Stomach (tissue), 4 donors: Measurements from ENCODE around the gene KAT2A.

Source experiments
- EP300 ChIP-seq: sonication (generic); formaldehyde crosslinking; IDR thresholded peaks from one replicate; pipeline ENCODE4 v1.6.1; 2017; ENCODE audit warnings: antibody characterized with exemption
- POLR2A ChIP-seq, 4 donors: fragments of 450-650 bp; IDR thresholded peaks; one replicate each; pipeline ENCODE4 v1.6.1; 2016; ENCODE audit warnings: antibody characterized with exemption in 4 of 4, control low read depth in 2 of 4, mild to moderate bottlenecking in 1 of 4, moderate library complexity in 1 of 4
- POLR2AphosphoS5 ChIP-seq, 3 donors: sonication (generic); formaldehyde crosslinking; IDR thresholded peaks; one replicate each; pipeline ENCODE4 v1.6.1; 2016; ENCODE audit warnings: antibody characterized with exemption in 3 of 3
- TF ChIP-seq, protein P1 (sequence below), 7 experiments: fragments of 450-650 bp in 4 of 7; fragments of 200-600 bp in 3 of 7; sonication (generic) in 3 of 7; IDR thresholded peaks; one replicate each; pipeline ENCODE4 v1.5.1; 2016 to 2019; ENCODE audit warnings: antibody characterized with exemption in 7 of 7, control low read depth in 2 of 7, mild to moderate bottlenecking in 1 of 7

DNA sequence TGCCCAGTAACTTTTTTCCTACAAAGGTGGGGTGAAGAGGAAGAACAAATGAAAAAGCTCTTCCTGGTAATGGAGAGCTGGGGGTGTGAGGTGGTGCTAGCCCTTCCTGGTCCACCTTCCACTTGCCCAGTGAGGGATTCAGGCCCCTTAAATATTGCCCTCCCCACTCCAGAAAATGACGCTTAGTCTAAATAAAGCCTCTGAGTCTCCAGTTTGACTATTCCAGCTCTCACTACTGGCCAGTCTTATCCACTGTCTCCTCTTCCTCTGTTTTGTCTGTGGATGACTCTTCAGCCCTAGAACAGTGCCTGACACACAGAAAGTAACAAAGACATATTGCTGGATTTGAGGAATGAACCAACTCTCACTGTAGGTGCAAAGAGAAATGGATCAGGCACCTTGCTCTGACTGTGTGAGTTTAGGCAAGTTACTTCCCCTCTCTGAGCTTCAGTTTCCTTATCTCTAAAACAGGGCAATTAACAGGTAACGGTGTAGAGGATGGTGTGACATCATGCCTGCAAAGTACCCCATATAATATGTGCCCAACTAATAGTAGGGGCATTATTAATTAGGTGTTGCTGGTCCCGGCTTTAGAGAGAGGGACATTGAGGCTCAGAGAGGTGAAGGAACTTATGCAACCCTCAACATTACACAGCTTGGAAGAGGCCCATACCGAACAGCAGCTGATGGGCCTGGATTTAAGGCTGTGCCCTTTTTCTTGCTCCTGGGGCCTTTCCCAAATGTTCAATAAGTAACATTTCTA is 44.2 kb downstream of the KAT2A start:
- TF ChIP-seq, protein P1, sequence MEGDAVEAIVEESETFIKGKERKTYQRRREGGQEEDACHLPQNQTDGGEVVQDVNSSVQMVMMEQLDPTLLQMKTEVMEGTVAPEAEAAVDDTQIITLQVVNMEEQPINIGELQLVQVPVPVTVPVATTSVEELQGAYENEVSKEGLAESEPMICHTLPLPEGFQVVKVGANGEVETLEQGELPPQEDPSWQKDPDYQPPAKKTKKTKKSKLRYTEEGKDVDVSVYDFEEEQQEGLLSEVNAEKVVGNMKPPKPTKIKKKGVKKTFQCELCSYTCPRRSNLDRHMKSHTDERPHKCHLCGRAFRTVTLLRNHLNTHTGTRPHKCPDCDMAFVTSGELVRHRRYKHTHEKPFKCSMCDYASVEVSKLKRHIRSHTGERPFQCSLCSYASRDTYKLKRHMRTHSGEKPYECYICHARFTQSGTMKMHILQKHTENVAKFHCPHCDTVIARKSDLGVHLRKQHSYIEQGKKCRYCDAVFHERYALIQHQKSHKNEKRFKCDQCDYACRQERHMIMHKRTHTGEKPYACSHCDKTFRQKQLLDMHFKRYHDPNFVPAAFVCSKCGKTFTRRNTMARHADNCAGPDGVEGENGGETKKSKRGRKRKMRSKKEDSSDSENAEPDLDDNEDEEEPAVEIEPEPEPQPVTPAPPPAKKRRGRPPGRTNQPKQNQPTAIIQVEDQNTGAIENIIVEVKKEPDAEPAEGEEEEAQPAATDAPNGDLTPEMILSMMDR (IDR thresholded peaks at IDR 0.05): no peak
- TF ChIP-seq POLR2A (IDR thresholded peaks at IDR 0.05): no peak
- TF ChIP-seq EP300: no peak
- no peak for TF ChIP-seq POLR2AphosphoS5 (IDR thresholded peaks at IDR 0.05)
